Amygdala (tissue), 56 donors: ENCODE data around the gene BBS9.

Source experiments
- DNase-seq, 56 donors: peaks; one replicate each; lab custom pipeline; 2025; lab: John Stamatoyannopoulos, UW

The BBS9 gene

DNA sequence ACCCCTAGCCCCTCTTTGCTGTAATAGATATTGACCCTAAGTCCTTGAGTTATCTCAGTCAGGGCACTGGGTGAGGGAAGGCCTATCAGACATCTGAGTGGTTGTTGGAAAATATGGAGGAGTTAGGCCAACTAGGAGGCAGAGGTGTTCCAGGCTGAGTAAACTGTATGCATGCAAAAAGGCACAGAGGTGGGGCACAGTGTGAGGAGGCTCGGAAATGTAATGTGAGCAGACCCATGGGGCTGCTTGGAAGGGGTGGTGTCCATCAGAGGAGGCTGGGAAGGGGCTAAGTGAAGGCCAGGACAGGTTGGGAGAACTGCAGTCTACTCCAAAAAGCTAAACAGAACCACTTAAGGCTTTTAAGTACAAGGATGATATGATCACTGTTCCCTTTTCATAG is 452.7 kb downstream of the BBS9 start:
- no peak for DNase-seq

DNA sequence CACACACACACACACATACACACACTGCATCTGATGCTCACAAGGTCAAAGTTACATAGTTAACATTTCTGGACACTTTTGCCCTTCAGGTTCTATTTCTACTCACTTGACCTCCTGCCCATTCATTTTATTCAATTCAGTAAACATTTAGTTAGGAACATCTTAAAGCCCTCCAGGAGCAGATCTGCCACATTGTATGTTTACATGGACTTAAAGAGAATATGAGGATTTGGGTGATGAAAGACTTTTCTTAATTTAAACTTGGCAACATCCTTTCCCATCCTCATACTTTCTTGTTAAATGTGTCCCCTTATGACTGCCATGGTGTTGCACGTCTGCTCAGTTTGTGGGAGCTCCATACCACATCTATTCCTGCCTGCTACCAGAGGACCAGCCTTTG is 453.2 kb downstream of the BBS9 start:
- DNase-seq: no peak

DNA sequence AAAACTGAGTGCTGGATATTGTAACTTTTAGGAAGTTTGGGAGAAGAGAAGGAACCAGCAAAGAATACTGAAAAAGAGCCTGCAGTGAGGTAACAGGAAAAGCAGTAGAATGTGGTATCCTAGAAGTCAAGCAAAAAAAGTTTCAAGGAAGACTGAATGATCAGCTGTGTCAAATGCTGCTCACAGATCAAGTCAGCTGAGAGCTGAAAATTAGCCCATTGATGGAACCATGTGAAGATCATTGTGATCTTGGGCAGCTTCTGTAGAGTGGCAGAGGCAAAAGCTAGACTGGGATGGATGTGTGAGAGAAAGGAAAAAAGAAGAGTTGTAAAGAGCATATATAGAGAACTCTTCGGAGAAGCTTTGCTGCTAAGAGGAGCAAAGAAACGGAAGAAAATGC is 460.5 kb downstream of the BBS9 start:
- no peak for DNase-seq

DNA sequence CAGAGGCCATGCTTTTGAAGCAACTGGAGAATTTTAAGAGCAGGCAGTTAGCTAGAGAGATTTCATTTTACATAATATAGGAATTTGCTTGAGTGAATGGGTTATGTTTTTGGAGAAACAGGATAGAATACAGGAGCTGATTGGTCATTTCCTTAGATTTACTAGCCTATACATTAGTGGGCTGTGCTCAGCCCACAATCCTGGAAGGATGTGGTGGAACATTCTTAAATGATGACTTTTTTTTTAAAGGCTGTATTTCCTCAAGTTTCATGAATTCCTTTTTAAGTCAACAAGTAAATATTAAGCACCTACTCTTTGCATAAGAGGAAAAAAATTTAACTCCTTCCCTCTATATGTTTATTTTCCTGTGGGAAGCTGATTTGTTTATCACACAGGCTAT is 461.6 kb downstream of the BBS9 start:
- DNase-seq: no peak

DNA sequence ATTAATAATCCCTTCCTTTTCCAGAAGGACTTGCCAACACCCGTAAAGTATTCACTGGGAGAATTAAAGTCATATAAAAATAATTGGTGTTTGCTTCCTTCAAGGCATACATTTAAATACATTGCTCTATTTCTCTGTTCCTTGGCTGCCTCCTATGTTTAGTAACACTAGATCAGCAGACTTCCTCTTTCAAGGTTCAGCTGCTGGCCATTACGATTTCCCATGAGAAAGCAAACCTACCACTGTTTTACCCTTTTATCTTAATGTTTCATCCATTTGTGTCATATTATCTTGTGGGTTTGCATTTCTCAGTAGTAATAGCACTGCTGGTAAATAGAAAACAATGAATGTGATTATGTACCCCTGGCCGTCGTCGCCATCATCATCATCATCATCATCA is 462.1 kb downstream of the BBS9 start:
- no peak for DNase-seq

DNA sequence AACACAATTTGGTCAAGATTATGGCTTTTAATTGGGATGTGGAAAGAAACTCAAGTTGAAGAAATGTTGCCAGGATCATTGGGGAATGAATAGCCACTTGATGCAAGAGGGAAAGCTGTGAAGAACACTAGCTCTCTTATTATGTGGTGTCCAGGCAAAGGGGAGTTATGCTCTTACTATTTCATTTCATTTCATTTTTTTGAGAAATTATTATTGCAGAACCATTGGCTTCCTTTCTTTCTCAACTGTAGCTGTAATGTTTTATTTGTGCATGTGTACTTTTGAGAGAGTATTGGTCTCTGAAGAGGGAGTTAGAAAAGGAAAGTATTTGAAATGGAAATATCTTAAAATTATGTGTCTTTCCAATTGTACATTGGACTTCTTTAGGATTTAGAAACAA is 463.4 kb downstream of the BBS9 start:
- DNase-seq: no peak

DNA sequence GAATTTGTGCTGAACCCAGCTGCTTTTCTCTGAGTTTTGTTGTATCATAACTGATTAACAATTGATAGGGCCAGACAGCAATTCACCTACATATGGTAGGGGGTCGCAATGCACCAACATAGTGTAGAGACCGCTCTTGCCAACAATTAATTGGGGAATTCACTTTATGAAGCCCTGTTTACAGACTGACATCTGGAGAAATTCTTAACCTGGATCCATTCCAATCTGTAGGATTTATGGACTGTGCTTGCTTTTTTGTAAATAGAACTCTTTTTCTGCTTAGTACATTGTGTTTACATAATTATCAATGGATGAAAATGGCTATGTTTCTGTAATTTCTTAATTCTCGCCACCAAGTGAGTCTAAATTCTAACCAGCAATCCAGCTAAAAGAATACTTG is 464.2 kb downstream of the BBS9 start:
- no peak for DNase-seq

DNA sequence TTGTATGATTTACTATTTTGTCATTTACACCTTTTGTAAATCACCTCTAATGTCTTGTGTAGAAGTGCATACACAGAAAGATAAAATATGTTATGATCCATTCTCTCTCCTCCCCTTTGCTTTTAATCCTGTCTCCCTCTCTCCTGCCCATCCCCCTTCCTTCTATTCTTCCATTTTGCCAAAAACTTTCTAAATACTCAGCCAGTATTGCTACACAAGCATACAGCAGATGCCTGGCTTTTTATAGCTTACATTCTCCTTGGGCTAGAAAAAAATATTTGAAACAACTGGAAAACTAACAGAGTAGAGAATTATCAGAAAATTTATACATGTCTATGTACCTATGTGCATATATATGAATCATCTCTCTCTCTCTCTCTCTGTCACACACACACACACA is 467.3 kb downstream of the BBS9 start:
- no peak for DNase-seq

DNA sequence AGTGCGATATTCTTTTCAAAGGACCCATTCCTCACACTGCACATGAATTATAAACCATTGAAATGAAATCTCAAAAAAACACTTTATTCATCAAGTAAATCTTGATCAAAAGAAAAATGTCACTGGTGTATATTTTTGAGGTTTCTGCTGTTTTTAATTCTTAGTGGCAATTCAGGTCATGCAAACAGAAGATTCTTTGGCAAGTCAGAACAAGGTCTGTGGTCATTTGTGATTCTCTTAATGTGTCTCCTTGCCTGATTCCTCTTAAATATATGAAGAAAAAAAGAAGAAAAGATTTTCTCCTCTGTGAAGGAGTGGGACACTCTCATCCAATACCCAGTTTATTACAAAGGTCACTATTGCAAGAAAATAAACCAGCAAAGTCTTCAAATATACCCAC is 467.8 kb downstream of the BBS9 start:
- DNase-seq: no peak

DNA sequence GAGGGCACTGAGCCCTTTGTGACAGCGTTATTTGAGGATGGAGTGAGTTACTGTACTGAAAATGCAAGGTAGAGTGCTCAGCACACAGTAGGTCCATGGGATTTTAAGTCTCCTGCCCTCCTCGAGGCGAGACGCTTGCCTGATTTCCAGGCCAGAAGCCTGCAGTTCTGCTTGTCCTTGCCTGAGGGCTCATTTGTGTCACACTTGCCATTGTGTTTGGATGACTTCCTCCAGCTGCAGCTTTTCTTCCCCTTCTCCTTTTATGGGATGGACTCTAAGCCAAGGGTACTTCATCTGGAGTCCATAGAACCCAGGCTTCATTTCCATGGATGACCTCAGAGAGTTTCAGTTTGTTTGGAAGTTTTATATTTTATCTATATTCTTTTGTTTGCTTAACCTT is 471.7 kb downstream of the BBS9 start:
- DNase-seq: no peak

DNA sequence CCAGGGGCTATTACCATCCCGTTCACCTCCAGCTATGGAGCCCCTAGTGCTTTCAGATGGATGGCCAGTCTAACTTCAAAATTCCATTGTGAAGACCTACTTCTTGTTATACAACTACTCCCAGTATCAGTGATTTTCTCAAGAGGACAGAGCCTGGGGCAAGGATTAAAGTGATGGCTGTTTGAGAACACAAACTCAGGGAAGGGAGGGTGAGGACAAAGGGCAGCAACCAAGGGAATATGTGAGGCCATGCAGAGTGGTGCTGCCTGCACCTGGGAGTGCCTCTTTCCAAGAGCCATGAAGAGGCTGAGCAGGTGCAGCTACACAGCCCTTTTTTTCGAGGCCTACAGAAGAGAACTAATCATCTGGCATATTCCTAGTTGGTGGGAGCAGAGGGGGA is 472.5 kb downstream of the BBS9 start:
- no peak for DNase-seq

DNA sequence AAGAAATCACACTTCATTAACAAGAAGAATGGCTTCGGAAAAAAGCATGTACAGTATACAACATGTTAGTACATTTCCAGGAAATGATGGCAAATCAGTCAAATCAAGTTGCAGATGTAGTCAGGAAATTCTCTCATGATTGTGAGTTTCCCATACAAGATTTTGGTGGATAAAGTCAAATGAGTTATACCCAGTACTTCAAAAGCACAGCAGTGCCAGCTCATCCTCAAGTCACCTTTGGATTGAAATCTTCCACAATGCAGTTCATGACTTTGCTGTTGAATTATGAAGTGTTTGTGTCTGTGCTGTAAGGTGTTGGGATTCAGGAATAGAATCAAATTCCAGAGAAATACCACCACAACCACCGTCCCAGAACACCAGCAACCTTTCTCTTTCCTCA is 474.7 kb downstream of the BBS9 start:
- DNase-seq: no peak

DNA sequence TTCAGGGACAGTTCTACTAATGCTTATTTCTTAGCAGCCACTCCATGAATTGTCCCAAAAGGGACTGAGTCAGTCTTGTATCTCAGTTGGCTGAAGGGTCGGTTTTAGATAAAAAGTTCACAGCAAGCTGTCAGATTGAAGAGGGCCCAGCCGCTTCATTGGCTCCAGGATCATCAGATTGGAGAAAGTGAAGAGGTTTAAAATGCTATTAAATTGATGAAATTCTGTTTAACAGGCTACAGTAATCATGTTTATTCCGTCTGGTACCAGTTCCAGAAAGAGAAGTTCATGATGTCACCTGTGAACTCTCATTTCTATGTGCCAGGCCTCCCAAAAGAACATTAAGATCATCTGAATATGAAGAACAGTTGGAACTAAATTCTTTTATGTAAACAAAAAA is 481.6 kb downstream of the BBS9 start:
- DNase-seq: no peak

DNA sequence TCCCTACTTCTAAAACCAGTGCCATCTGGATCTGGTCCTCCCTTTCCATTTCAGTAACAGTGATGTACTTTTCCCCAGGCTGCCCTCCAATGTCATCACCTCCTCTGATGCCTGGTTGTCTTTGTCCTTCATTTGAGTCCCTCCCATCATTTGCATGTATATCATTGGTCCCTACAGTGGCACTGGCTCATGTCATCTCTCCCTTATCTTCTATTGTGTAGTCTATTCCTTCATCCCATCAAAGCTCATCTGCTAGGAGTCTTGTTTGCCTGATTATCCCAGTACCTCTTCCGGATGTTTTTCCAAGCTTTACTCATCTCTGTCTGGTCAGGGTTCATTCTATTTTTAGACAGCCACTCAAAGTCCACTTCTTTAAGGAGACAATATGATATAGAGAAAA is 483.1 kb downstream of the BBS9 start:
- DNase-seq: no peak

DNA sequence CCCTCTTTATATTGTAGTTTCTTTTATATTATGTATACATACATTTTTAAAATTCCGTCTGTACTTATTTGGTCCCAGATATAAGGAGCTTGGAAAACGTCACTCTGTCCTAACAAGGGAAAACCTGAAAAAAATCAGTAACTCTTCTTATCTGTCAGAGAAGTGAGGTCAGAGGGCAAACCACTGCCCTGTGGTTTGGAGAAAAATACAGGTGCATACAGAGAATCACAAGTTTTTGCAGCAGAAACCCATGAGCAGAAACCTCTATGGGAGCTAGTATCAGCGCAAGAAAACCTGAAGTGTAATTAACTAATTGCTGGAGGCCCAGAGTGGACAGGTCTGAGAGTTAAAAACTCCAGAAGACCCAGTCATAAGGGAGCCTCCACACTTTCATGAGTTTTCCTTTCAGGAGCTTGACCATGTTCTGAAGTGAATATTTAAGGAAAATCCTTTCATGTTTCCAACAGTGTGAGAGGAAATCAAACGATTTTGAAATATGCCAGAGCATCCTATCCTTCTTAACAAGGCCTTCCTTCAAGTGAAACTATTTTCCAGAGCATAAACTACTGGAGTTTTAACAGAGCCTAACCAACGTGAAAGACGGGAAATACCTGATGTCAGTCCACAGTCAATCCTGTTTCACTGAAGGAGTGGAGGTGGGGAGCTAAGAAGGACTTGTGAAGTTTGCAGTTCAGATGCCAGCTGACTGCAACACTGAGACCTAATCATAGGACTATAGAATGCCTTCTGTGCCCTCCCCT is 485.2 kb downstream of the BBS9 start:
- DNase-seq: no peak

DNA sequence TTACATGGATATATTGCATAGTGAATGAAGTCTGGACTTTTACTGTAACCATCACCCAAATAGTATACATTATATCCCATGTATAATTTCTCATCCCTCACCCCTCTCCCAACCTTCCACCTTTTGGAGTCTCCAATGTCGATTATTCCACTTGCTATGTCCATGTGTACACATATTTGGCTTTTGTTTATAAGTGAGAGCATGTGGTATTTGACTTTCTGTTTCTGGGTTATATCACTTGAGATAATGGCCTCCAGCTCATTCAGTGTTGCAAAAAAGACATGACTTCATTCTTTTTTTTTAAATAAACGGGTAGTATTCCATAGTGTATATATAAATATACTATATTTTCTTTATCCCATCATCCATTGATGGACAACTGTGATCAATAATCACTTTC is 487.4 kb downstream of the BBS9 start:
- no peak for DNase-seq

DNA sequence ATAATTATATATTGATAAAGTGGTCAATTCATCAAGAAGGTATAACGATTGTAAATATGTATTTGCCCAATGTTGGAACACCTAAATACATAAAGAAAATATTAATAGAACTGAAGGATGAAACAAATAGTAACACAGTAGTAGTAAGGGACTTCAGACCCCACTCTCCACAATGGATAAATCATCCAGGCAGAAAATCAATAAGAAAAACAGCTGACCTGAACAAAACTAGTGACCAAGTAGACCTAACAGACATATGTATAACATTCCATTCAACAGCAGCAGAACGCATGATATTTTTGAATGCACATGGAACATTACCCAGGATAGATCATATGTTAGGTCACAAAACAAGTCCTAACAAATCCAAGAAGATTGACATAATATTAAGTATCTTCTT is 489.9 kb downstream of the BBS9 start:
- no peak for DNase-seq

DNA sequence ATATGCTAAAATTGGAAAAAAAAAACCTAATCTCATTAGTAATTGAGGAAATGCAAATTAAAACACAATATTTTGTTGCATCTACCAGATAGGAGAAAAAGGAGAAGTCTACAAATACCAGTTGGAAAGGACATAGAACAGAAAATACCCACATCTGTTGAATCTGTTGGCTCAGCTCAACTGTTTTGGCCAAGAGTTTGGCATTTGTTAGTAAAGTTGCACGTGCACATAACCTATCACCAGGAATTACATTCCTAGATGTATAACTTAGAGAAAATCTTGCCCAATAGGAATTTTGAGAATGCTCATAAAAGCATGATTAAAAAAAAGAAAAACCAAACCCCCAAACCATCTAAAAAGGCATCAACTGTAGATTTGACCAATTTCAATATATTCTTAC is 493.9 kb downstream of the BBS9 start:
- no peak for DNase-seq

DNA sequence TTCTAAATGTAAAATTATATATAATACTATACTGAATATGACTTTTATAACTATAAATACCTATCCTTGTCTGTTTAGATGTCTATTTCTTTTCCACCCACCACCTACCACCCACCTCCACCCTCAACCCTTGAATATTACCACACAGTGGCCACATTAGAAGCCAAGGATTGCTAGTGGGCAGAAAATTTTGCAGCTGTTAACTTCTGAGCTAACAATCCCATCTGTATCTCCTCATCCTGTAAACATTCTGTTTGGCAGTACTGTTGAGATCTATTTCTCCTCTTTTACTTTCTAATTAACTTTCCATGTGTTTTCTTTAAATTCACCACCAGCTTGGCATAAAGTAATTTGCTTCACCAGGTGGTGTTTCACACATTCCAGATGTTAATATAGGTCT is 494.9 kb downstream of the BBS9 start:
- DNase-seq: no peak

DNA sequence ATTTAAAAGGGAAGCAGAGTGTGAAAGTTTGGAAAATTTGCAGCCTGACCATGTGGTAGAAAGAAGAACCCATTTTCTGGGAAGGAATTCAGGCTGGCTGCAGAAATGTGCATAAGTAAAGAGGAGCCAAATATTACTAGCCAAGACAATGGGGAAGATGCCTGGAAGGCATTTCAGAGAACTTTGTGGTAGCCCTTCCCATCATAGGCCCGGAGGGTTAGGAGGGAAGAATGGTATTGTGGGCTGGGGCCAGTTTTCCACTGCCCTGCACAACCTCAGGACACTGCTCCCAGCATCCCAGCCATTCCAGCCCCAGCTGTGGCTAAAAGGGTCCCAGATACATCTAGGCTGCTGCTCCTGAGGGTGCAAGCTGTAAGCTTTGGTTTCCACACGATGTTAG is 497.5 kb downstream of the BBS9 start:
- no peak for DNase-seq

DNA sequence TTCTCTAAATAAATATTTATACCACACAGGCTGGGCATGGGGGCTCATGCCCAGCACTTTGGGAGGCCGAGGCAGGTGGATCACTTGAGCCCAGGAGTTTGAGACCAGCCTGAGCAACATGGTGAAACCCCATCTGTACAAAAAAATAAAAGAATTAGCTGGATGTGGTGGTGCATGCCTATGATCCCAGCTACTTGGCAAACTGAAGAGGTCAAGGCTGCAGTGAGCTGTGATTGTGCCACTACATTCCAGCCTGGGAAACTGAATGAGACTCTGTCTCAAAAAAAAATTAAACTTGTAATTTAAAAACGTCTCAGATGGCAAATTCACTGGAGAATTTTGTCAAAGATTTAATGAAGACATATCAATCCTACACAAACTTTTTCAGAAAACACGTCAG is 498.4 kb downstream of the BBS9 start:
- no peak for DNase-seq

DNA sequence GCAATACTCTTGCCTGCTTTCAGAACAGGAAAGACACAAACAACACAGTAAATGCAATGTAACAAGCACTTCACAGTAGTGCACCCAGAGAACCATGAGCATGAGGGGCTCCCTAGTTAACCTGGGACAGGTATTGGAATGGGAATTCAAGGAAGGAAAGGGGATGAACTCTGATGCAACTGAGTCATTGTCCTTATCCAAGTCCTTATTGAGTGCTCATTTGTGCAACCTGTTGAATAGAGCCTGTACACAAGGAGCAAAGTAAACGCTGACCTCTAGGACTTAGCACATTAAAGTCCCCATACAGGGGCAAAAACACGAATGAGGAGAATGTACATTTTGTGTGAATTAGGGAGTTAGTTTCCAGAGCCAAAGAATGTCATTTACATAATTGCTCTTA is 499.5 kb downstream of the BBS9 start:
- no peak for DNase-seq

DNA sequence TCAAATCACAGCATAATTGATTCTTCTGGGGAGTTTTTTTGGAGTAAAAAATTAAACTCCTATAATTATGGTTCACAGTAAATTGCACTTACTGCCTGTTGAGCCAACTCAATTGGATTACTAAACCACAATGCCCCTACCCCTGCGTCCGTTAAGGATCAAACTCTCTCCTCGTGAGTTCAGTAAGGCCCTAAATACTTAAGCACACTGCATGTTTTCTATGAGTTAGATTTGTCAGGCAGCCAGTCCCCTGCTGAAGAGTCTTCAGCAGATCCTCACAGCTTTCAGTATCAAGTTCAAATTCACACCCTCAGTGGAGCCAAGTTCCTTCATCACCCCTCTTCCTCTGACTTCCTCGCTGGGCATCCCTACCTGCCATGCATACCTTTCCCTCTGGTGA is 501.0 kb downstream of the BBS9 start:
- DNase-seq: no peak
